GM12801 (cell line): Measurements from ENCODE around the gene BMPR1A.

Experiments used
- TF ChIP-seq, protein P1 (sequence below): IDR thresholded peaks from one replicate; pipeline ENCODE4 v1.5.1; 2011; ENCODE audit warnings: control low read depth; ENCODE audit not compliant: insufficient read length; ENCODE audit errors: extremely low read depth

BMPR1A gene

DNA sequence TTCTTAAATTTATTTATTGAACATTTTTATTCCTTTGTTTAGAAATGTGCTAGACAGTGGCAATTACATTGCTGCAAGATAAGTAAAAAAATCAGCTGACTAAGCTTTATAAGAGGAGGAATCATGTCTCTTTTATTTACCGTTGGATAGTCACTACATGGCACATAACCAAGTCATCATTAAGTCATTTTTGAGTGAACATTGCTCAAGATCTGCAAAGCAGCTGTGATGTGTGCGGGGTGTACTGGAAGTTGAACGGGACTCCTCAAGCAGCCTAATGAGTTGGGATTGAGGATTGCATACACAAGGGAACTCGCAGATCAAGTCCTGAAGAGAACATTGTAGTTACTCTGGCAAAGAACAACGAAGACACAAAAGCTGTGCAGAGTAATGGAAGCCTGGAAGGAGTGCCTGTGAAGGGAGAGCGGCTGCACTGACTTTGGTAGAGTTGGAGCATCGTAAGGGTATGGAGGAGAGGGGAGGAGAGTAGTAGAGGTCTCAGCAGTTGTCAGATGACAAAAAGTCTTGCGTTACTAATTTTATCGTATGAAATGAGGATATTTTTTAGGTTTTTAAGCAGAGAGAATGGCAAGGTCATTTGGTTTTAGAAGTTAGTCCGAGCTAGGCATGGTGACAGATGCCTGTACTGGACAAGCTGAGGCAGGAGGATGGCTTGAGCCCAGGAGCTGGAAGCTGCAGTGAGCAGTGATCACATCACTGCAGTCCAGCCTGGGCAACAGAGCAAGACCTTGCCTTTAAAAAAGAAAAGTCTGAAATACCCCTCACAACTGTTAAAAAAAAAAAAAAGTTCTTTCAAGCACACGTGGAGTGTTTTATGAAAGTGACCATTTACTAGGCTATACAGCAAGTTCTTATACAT lies 95.1 kb downstream of the BMPR1A start:
- TF ChIP-seq, protein P1, sequence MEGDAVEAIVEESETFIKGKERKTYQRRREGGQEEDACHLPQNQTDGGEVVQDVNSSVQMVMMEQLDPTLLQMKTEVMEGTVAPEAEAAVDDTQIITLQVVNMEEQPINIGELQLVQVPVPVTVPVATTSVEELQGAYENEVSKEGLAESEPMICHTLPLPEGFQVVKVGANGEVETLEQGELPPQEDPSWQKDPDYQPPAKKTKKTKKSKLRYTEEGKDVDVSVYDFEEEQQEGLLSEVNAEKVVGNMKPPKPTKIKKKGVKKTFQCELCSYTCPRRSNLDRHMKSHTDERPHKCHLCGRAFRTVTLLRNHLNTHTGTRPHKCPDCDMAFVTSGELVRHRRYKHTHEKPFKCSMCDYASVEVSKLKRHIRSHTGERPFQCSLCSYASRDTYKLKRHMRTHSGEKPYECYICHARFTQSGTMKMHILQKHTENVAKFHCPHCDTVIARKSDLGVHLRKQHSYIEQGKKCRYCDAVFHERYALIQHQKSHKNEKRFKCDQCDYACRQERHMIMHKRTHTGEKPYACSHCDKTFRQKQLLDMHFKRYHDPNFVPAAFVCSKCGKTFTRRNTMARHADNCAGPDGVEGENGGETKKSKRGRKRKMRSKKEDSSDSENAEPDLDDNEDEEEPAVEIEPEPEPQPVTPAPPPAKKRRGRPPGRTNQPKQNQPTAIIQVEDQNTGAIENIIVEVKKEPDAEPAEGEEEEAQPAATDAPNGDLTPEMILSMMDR = no peak

DNA sequence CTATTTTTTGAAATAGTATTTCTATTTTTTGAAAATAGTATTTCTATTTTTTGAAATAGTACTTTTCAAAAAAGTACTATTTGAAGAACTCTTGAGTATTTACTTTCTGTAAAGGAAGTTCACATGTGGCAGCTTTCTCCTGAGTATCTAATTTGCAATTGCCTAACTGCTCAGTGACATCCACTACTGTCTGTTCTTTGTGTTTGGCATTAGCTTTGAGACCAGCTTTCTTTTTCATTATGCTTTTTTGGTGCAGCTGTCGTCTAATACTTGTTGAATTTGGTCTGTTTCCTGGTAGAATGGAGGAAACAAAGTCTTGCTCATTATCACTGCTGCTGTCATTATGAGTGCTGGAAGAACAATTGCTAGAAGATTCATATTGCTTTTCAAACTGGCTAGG lies 99.1 kb downstream of the BMPR1A start:
- TF ChIP-seq, protein P1 = no peak

DNA sequence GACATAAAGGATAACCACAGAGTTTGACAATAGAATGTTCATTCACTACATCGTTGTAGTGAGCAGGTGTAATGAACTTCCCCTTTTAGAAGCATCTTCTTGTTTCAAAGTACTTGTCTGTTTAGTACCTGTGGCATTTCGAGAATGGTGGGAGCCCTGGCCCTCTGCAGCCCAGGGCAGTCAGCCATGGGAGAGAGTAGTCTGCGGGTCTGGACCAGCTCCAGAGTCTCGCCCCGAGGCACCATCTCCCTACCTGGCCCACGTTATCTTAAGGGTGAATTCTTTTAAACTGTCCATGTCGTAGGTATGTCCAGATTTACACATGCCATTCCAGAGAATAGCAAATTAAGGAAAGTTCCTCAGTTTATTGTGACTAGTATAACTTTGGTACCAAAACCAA lies 99.7 kb downstream of the BMPR1A start:
- TF ChIP-seq, protein P1 = no peak

DNA sequence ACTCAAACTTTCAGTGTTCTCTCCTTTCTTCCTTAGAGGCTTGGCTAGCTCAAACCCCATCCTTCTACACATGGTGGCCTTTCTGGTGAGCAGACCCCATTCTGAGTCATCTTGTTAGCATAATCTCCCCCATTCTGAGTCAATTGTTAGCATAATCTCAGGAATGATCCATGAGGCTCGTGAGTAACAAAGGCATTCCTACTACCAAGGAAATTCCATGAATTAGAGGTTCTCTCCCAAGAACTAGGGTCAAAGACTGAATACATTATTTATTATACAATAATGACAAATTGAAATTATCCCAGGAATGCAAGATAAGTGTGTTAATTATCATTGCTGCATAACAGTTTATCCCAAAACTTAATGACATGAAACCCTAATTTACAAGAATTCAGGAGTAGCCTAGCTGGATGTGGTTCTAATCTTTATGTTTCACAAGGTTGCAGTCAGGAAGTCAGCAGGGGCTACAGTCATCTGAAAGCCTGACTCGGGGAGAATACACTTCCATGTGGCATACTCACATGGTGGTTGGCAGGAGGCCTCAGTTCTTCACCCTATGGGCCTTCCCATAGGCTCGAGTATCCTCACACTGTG lies 100.8 kb downstream of the BMPR1A start:
- TF ChIP-seq, protein P1 = no peak

DNA sequence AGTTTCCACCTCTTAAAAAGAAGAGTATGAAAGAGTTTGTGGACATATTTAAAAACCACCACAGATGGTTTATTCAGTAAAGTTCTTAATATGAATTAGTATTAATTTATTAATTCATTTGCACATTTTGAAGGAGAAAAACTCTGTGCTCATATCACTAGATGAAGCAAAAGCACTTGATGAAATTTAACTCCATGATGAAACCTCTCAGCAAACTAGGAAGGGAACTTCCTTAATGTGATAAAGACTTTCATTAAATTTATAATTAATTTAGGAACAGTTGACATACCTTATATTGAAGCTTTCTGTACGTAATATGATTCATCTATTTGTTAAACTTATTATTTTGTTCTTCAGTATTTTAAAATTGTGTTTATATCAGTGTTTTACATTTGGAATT lies 101.6 kb downstream of the BMPR1A start:
- TF ChIP-seq, protein P1 = no peak

DNA sequence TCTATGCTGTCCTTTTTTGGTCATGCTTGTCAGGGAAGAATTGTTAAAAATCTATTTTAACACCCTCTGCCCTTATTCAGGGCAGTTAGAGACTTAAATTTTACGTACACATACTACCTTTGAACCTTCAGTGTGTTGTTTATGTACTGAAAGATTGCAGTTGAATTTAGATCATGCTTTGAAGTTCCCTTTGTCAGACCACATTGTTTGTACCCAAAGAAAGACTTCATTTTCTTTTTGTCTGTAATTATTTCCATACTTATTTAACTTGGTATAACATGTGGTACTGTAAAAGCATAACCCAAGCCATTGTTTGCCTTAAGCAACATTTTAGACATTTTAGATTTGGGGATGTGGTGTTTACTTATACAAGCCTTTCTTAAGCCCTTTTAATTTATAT lies 104.9 kb downstream of the BMPR1A start:
- TF ChIP-seq, protein P1 = no peak

DNA sequence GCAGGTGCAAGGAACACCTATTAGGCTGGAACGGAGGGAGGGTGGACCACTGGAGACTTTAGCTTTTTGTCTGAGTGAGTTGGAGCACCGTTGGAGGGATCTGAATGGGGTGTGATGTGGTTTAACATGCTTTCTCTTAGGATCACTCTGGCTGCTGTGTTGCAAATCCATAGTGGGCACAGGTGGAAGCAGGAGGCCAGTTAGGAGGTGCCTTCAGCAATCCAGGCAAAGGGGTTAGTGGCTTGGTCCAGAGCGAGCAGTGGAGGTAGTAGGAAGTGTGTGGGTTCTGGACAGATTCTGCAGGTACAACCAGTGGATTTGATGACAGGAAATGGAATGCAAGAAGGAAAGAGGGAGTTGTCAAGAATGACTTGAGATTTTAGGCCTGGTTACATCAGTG lies 106.0 kb downstream of the BMPR1A start:
- TF ChIP-seq, protein P1 = no peak
